Erythroblast (primary cell): ENCODE data around the gene TEDC2.

Experiments used
- GATA1 ChIP-seq: IDR thresholded peaks from 2 replicates; pipeline ENCODE4 v1.6.1; 2011; ENCODE audit warnings: low read depth, mild to moderate bottlenecking, control low read depth, low read length, moderate library complexity
- POLR2A ChIP-seq: IDR thresholded peaks from 2 replicates; pipeline ENCODE4 v1.6.1; 2011; ENCODE audit warnings: mild to moderate bottlenecking, low read length

GRCh38 chr16:2508722-2509400 is 49.0 kb downstream of the TEDC2 start:
- TF ChIP-seq POLR2A (no peak), GATA1 (no peak)
